Skeletal muscle satellite cell (primary cell): ENCODE results near the gene GALNT14.

Experiments
- H3K27me3 ChIP-seq: 2 replicates; pipeline ENCODE4 v1.7.0; 2013; ENCODE audit warnings: low read length; ENCODE audit not compliant: control insufficient read depth, insufficient read depth
- H3K36me3 ChIP-seq: 2 replicates; pipeline ENCODE4 v1.7.0; 2013; ENCODE audit warnings: mild to moderate bottlenecking, control low read depth, low read length; ENCODE audit not compliant: insufficient read depth
- H3K4me1 ChIP-seq: 2 replicates; pipeline ENCODE4 v1.7.0; 2013; ENCODE audit warnings: low read length; ENCODE audit not compliant: control insufficient read depth, insufficient read depth
- H3K4me2 ChIP-seq: 2 replicates; pipeline ENCODE4 v1.7.0; 2013; ENCODE audit warnings: mild to moderate bottlenecking, low read length
- H3K4me3 ChIP-seq: 2 replicates; pipeline ENCODE4 v1.7.0; 2013; ENCODE audit warnings: low read length
- H3K9ac ChIP-seq: 2 replicates; pipeline ENCODE4 v1.7.0; 2013; ENCODE audit warnings: mild to moderate bottlenecking, low read depth, low read length, moderate library complexity
- H3K9me3 ChIP-seq: replicated peaks from 2 replicates; pipeline ENCODE4 v1.7.0; 2013; ENCODE audit warnings: mild to moderate bottlenecking, control low read depth, low read length

GALNT14 gene

GRCh38 chr2:30880516-30880915 is 257.7 kb downstream of the GALNT14 start:
- peaks cover 3% of the 10 kb centered on the region for H3K27me3 ChIP-seq
- no peaks in the 10 kb centered on the region for H3K36me3 ChIP-seq
- H3K9me3 ChIP-seq = no peaks in the 10 kb centered on the region
- no peak overlapping the region for H3K9ac ChIP-seq
- no peak overlapping the region for H3K4me2 ChIP-seq
- no peaks in the 10 kb centered on the region for H3K4me1 ChIP-seq
- no peak overlapping the region for H3K4me3 ChIP-seq

- H3K4me2 ChIP-seq = no peak overlapping the region
Measured at GRCh38 chr2:30877833-30878232, 260.4 kb downstream of the GALNT14 start.

GRCh38 chr2:30872797-30873196 is 265.4 kb downstream of the GALNT14 start:
- Histone ChIP-seq H3K4me2 (no peak overlapping the region), H3K9ac (no peak overlapping the region), H3K9me3 (no peaks in the 10 kb centered on the region), H3K4me3 (no peak overlapping the region), H3K27me3 (peaks cover 3% of the 10 kb centered on the region), H3K4me1 (no peaks in the 10 kb centered on the region), H3K36me3 (no peaks in the 10 kb centered on the region)

More at GRCh38 chr2:30877833-30878232, 260.4 kb downstream of the GALNT14 start:
- no peaks in the 10 kb centered on the region for H3K36me3 ChIP-seq
- no peak overlapping the region for H3K4me3 ChIP-seq
- no peak overlapping the region for H3K9ac ChIP-seq
- no peaks in the 10 kb centered on the region for H3K4me1 ChIP-seq
- H3K9me3 ChIP-seq = no peaks in the 10 kb centered on the region
- H3K27me3 ChIP-seq = peaks cover 3% of the 10 kb centered on the region

GRCh38 chr2:30871980-30872789 is 266.1 kb downstream of the GALNT14 start:
- H3K36me3 ChIP-seq = no peaks in the 10 kb centered on the region
- H3K4me2 ChIP-seq = no peak overlapping the region
- no peak overlapping the region for H3K9ac ChIP-seq
- no peaks in the 10 kb centered on the region for H3K9me3 ChIP-seq
- H3K4me3 ChIP-seq = no peak overlapping the region
- H3K27me3 ChIP-seq = no peaks in the 10 kb centered on the region
- H3K4me1 ChIP-seq = no peaks in the 10 kb centered on the region

GRCh38 chr2:30871440-30871839 is 266.8 kb downstream of the GALNT14 start:
- no peak overlapping the region for H3K4me2 ChIP-seq

DNA sequence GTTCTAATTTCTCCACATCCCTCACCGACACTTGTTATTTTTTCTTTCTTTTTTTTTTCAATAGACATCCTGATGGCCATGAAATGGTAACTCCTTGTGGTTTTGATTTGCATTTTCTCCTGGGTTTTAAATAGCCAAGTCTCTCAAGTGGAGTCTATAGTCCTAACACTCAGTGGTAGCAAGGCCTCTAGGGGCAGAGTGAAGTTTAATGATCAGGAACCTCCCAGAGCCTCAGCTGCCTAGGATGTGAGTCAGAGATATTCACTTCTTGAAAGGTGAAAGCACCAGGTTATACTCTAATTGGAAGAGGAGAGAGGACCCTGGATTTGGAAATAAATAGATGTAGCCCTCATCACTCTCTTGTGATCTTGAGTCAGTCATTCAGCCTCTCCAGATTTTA is 268.3 kb downstream of the GALNT14 start:
- no peak overlapping the region for H3K4me2 ChIP-seq
- no peaks in the 10 kb centered on the region for H3K4me1 ChIP-seq
- H3K9ac ChIP-seq = no peak overlapping the region
- H3K4me3 ChIP-seq = no peak overlapping the region
- no peaks in the 10 kb centered on the region for H3K9me3 ChIP-seq
- no peaks in the 10 kb centered on the region for H3K36me3 ChIP-seq
- peaks cover 4% of the 10 kb centered on the region for H3K27me3 ChIP-seq

More at GRCh38 chr2:30871440-30871839, 266.8 kb downstream of the GALNT14 start:
- Histone ChIP-seq H3K27me3 (no peaks in the 10 kb centered on the region), H3K4me3 (no peak overlapping the region), H3K36me3 (no peaks in the 10 kb centered on the region), H3K9ac (no peak overlapping the region), H3K9me3 (no peaks in the 10 kb centered on the region), H3K4me1 (no peaks in the 10 kb centered on the region)

- peaks cover 8% of the 10 kb centered on the region for H3K27me3 ChIP-seq
- H3K9ac ChIP-seq = no peak overlapping the region
- H3K9me3 ChIP-seq = no peaks in the 10 kb centered on the region
- no peaks in the 10 kb centered on the region for H3K36me3 ChIP-seq
- H3K4me1 ChIP-seq = no peaks in the 10 kb centered on the region
- no peak overlapping the region for H3K4me2 ChIP-seq
- H3K4me3 ChIP-seq = no peak overlapping the region
Measured at GRCh38 chr2:30867385-30867784, 270.9 kb downstream of the GALNT14 start.

DNA sequence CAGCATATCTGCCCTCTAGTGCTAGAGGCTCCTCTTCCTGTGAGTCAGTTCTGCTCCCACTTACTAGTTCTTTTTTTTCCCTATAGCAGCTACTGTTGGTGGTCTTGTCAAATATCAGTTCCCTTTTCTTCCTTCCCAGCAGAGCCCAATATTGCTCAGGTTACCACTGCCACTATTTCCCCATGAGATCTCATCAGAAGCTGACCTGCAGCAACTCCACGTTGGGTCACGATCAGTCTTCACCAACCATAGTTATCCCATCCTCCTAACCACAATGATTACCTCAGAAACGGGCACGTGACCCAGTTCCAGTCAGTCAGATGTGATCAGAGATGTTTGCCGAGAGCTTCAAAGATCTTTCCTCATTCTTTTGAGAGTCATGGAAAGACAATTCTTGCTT is 271.3 kb downstream of the GALNT14 start:
- H3K4me1 ChIP-seq = no peaks in the 10 kb centered on the region
- no peak overlapping the region for H3K4me2 ChIP-seq
- no peaks in the 10 kb centered on the region for H3K36me3 ChIP-seq
- no peak overlapping the region for H3K4me3 ChIP-seq
- no peaks in the 10 kb centered on the region for H3K9me3 ChIP-seq
- H3K9ac ChIP-seq = no peak overlapping the region
- peaks cover 8% of the 10 kb centered on the region for H3K27me3 ChIP-seq

DNA sequence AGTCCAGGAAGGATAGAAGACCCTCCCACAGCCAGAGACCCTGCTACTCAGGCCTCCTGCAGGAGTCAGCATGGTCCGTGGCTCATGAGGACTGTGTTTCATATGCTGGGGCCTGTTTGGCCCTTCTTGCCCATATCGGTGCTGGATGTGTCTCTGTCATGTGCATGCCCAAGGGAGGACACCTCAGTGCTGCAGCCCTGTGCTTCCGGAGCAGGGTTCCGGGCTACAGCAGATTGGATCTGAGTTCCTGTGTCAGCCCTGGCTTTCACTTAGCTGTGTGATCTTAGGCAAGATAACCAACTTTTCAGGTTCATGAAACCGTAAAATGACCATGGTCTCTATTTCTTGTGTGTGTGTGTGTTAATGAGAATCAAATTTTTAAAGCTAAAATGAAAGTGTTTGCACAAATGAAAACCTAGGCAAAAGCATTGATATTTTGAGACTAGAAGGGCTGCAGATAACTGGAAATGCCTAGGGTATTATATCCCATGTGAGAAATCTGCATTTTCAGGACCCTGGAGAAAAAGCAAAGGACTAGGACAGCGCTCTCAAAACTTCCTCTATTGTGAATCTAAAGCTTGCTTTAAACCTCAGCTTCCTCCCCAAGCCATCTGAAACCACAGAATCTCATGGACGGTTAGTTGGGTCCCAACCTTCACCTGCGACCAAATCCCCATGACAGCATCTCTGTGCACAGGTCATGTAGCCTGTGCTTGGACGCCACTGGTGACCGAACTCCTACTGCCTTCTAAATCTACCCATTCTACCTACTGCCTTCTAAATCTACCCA is 272.2 kb downstream of the GALNT14 start:
- Histone ChIP-seq H3K36me3 (no peaks in the 10 kb centered on the region), H3K9ac (no peak overlapping the region), H3K27me3 (peaks cover 8% of the 10 kb centered on the region), H3K9me3 (no peaks in the 10 kb centered on the region), H3K4me1 (no peaks in the 10 kb centered on the region), H3K4me2 (no peak overlapping the region), H3K4me3 (no peak overlapping the region)

- Histone ChIP-seq H3K9ac (no peak overlapping the region), H3K4me2 (no peak overlapping the region), H3K4me1 (no peaks in the 10 kb centered on the region), H3K4me3 (no peak overlapping the region), H3K36me3 (no peaks in the 10 kb centered on the region), H3K9me3 (no peaks in the 10 kb centered on the region), H3K27me3 (peaks cover 8% of the 10 kb centered on the region)
Measured at GRCh38 chr2:30865243-30865642, 273.0 kb downstream of the GALNT14 start.

DNA sequence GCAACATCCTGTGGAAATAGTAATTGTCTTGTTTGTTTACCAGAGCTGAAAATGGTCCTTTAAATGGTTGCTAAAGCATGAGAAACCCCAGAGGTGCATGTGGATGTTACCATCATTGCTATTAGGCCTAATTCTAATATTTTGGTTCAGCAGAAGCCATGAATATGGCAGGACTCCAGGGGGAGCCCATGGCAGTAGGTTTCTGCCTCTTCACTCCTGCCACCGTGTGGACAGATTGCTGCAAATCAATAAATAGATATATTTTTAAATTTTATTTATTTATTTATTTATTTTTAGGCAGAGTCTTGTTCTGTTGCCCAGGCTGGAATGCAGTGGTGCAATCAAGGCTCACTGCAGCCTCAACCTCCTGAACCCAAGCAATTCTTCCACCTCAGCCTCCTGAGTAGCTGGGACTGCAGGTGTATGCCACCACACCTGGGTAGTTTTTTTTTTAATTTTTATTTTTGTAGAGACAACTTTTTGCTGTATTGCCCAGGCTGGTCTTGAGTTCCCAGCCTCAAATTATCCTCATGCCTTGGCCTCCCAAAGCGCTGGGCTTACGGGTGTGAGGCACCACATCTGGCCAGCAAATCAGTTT is 276.1 kb downstream of the GALNT14 start:
- no peak overlapping the region for H3K9ac ChIP-seq
- peaks cover 8% of the 10 kb centered on the region for H3K27me3 ChIP-seq
- no peak overlapping the region for H3K4me3 ChIP-seq
- H3K4me2 ChIP-seq = no peak overlapping the region
- H3K4me1 ChIP-seq = no peaks in the 10 kb centered on the region
- no peaks in the 10 kb centered on the region for H3K9me3 ChIP-seq
- H3K36me3 ChIP-seq = no peaks in the 10 kb centered on the region
